ENCODE measurements around the gene SEPTIN12. TPM values are rescaled to one million over a fixed set of nuclear protein-coding genes. Genes with fewer than 3 reads are reported as not detected.

Gene SEPTIN12
- total RNA-seq, 6 experiments from 2014 or later: not detected

DNA sequence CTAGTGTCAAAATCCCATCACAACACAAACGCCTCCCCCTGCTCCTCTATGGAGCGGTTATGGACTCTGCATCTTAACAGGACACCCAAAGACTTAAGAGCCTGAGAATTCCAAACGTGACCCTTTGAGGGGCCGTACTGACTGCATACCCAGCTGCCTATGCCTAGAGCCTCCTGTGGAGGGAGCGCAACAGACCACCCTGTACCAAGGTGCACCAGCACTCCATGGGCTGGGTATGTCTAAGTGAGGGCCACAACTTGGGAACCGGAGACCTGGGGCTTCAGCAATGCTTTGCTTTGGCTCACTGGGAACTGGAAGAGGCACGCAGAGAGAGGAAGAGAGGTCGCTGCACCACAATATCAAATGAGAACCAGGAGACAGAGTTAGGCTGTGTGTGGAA lies 59.5 kb downstream of the SEPTIN12 start:
- Mint-ChIP-seq H3K27ac (no peak overlapping the region), H3K9me3 (no peaks in the 10 kb centered on the region), H3K36me3 (ENCODE audit: low read depth) (peaks cover 9% of the 10 kb centered on the region), H3K4me3 (no peak overlapping the region), H3K27me3 (ENCODE audit: insufficient read depth) (no peaks in the 10 kb centered on the region; the same call in 1 of the 2 replicates), H3K4me1 (ENCODE audit: low read depth) (peaks cover 7% of the 10 kb centered on the region)
- TF ChIP-seq, protein P1, sequence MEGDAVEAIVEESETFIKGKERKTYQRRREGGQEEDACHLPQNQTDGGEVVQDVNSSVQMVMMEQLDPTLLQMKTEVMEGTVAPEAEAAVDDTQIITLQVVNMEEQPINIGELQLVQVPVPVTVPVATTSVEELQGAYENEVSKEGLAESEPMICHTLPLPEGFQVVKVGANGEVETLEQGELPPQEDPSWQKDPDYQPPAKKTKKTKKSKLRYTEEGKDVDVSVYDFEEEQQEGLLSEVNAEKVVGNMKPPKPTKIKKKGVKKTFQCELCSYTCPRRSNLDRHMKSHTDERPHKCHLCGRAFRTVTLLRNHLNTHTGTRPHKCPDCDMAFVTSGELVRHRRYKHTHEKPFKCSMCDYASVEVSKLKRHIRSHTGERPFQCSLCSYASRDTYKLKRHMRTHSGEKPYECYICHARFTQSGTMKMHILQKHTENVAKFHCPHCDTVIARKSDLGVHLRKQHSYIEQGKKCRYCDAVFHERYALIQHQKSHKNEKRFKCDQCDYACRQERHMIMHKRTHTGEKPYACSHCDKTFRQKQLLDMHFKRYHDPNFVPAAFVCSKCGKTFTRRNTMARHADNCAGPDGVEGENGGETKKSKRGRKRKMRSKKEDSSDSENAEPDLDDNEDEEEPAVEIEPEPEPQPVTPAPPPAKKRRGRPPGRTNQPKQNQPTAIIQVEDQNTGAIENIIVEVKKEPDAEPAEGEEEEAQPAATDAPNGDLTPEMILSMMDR (IDR thresholded peaks at IDR 0.05): no peak
- no peak for DNase-seq

Other genes starting within 250 kb of the SEPTIN12 start
- 1 to 10 TPM; 5.0 to 8.3 (median 6.4) TPM for gene CDIP1, start 249.6 kb downstream of the SEPTIN12 start, total RNA-seq (2021; fragmentation: NEBNext Ultra II Directional; extraction: Animal tissue kit (Norgen Biotek cat#: 25700))
- not detected for gene C16orf96, start 232.0 kb downstream of the SEPTIN12 start, total RNA-seq (2021; fragmentation: NEBNext Ultra II Directional; extraction: Animal tissue kit (Norgen Biotek cat#: 25700))
- 10 to 100 TPM; 23.5 to 33.2 (median 27.9) TPM for gene UBALD1, start 173.5 kb downstream of the SEPTIN12 start, total RNA-seq (2021; fragmentation: NEBNext Ultra II Directional; extraction: Animal tissue kit (Norgen Biotek cat#: 25700))
- gene MGRN1, start 163.5 kb downstream of the SEPTIN12 start, total RNA-seq (2021; fragmentation: NEBNext Ultra II Directional; extraction: Animal tissue kit (Norgen Biotek cat#: 25700)): 10 to 100 TPM; 65.8 to 81.6 (median 69.1) TPM
- 10 to 100 TPM; 33.2 to 41.8 (median 34.3) TPM for gene NUDT16L1, start 94.8 kb downstream of the SEPTIN12 start, total RNA-seq (2021; fragmentation: NEBNext Ultra II Directional; extraction: Animal tissue kit (Norgen Biotek cat#: 25700))
- gene ANKS3, start 54.1 kb downstream of the SEPTIN12 start, total RNA-seq (2021; fragmentation: NEBNext Ultra II Directional; extraction: Animal tissue kit (Norgen Biotek cat#: 25700)): 10 to 100 TPM; 16.7 to 23.1 (median 19.7) TPM
- 1 to 10 TPM; 1.1 to 2.8 (median 1.6) TPM for gene DNAAF8, start 53.8 kb downstream of the SEPTIN12 start, total RNA-seq (2021; fragmentation: NEBNext Ultra II Directional; extraction: Animal tissue kit (Norgen Biotek cat#: 25700))
- gene ZNF500, start 21.2 kb downstream of the SEPTIN12 start, total RNA-seq (2021; fragmentation: NEBNext Ultra II Directional; extraction: Animal tissue kit (Norgen Biotek cat#: 25700)): 10 to 100 TPM in 4 of 6 experiments, 1 to 10 TPM in 2; 8.9 to 13.4 (median 10.4) TPM
- gene SMIM22, start 7.0 kb upstream of the SEPTIN12 start, total RNA-seq (2021; fragmentation: NEBNext Ultra II Directional; extraction: Animal tissue kit (Norgen Biotek cat#: 25700)): not detected
- 10 to 100 TPM; 16.8 to 20.1 (median 18.5) TPM for gene ROGDI, start 14.3 kb upstream of the SEPTIN12 start, total RNA-seq (2021; fragmentation: NEBNext Ultra II Directional; extraction: Animal tissue kit (Norgen Biotek cat#: 25700))
- 10 to 100 TPM; 77.6 to 89.4 (median 81.8) TPM for gene GLYR1, start 58.9 kb upstream of the SEPTIN12 start, total RNA-seq (2021; fragmentation: NEBNext Ultra II Directional; extraction: Animal tissue kit (Norgen Biotek cat#: 25700))
- 10 to 100 TPM; 21.3 to 24.8 (median 22.0) TPM for gene UBN1, start 59.1 kb upstream of the SEPTIN12 start, total RNA-seq (2021; fragmentation: NEBNext Ultra II Directional; extraction: Animal tissue kit (Norgen Biotek cat#: 25700))
- gene PPL, start 148.8 kb upstream of the SEPTIN12 start, total RNA-seq (2021; fragmentation: NEBNext Ultra II Directional; extraction: Animal tissue kit (Norgen Biotek cat#: 25700)): under 1 TPM in 3 of 6 experiments, not detected in 3; 0.02 to 0.06 (median 0.05) TPM
- gene SEC14L5, start 170.0 kb upstream of the SEPTIN12 start, total RNA-seq (2021; fragmentation: NEBNext Ultra II Directional; extraction: Animal tissue kit (Norgen Biotek cat#: 25700)): not detected
- 10 to 100 TPM; 14.4 to 18.7 (median 16.4) TPM for gene NAGPA, start 245.6 kb upstream of the SEPTIN12 start, total RNA-seq (2021; fragmentation: NEBNext Ultra II Directional; extraction: Animal tissue kit (Norgen Biotek cat#: 25700))